Stimulated activated CD8-positive, alpha-beta memory T cell treated with anti-CD3 and anti-CD28 coated beads, Interleukin-7, amount 100 ng/mL, for 4 hours (primary cell): Measurements from ENCODE around the gene FBXW11.
A peak's percentile ranks its signal among the peaks of the same experiment; 100 is the strongest.

Experiments
- DNase-seq, 2 donors: peaks; one replicate each; pipeline ENCODE4 v3.0.0-alpha.2; 2020; ENCODE audit warnings: low read depth in 2 of 2

FBXW11 gene

GRCh38 chr5:172006321-172007174, at the start of gene FBXW11:
FBXW11 (minus strand) TSS chr5:172006638; CDS start chr5:172006502, 136 bp downstream.
- DNase-seq, result peak; percentile 91 to 95

- DNase-seq, result no peak
Measured at GRCh38 chr5:172055996-172056395, 49.6 kb upstream of the FBXW11 start.

- DNase-seq, result no peak
Measured at GRCh38 chr5:172055421-172055820, 49.0 kb upstream of the FBXW11 start.

GRCh38 chr5:172054611-172055153, 48.2 kb upstream of the FBXW11 start:
- no peak for DNase-seq

GRCh38 chr5:172052450-172053236, 46.2 kb upstream of the FBXW11 start:
- no peak for DNase-seq

- no peak for DNase-seq
Measured at GRCh38 chr5:172051643-172052339, 45.4 kb upstream of the FBXW11 start.

- no peak for DNase-seq
Measured at GRCh38 chr5:172050080-172050479, 43.6 kb upstream of the FBXW11 start.

GRCh38 chr5:172049226-172049796, 42.9 kb upstream of the FBXW11 start:
- DNase-seq, result no peak

- DNase-seq, result no peak
Measured at GRCh38 chr5:172048539-172049101, 42.2 kb upstream of the FBXW11 start.

GRCh38 chr5:172048170-172048422, 41.7 kb upstream of the FBXW11 start:
- DNase-seq, result no peak

GRCh38 chr5:172046593-172046992, 40.2 kb upstream of the FBXW11 start:
- no peak for DNase-seq

- no peak for DNase-seq
Measured at GRCh38 chr5:172045315-172045632, 38.8 kb upstream of the FBXW11 start.

GRCh38 chr5:172044631-172045314, 38.3 kb upstream of the FBXW11 start:
- no peak for DNase-seq

- no peak for DNase-seq
Measured at GRCh38 chr5:172043865-172044264, 37.4 kb upstream of the FBXW11 start.

GRCh38 chr5:172042183-172042582, 35.7 kb upstream of the FBXW11 start:
- DNase-seq, result no peak

- no peak for DNase-seq
Measured at GRCh38 chr5:172038167-172038566, 31.7 kb upstream of the FBXW11 start.

- no peak for DNase-seq
Measured at GRCh38 chr5:172035049-172035448, 28.6 kb upstream of the FBXW11 start.

GRCh38 chr5:172031894-172032461, 25.5 kb upstream of the FBXW11 start:
- DNase-seq, result no peak

GRCh38 chr5:172029876-172030275, 23.4 kb upstream of the FBXW11 start:
- no peak for DNase-seq

GRCh38 chr5:172028167-172028566, 21.7 kb upstream of the FBXW11 start:
- no peak for DNase-seq
